ENCODE results near the gene FAM193A.
"Not testable (repeated sequence)": the region's sequence is repeated elsewhere in the genome, so short reads cannot be mapped to it uniquely, and the experiment has no call there.

The FAM193A gene

DNA sequence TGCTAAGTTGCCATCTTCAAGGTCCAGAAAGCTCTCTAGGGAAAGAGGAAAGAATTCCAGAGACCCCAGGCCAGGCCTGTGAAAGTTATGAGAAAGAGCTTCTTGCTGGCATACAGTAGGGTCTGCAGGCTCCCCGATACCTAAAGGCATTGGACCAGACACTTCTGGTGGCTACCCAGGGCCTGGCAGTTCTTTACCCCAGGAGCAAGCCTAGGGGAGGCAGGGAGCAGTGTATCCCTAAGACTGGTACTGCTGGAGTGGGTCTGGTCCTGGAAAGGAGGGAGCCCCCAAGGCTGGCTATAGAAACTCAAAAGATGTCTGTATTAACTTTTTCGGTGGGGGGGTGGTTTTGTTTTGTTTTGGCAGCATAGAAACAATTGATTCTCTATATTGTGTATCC is 19.8 kb upstream of the FAM193A start:
- no peak for DNase-seq

DNA sequence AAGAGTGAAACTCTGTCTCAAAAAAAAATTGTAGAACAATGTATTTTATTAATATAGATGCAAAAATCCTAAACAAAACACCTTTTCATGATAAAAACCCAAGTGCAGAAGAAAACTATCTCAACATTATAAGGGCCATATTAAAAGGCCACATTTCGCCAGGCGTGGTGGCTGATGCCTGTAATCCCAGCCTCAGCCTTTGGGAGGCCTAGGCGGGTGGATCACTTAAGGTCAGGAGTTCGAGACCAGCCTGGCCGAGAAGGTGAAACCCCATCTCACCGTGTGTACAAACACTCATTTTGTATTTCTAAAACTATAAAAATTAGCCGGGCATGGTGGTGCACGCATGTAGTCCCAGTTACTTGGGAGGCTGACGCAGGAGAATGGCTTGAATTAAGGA is 9.9 kb upstream of the FAM193A start:
- DNase-seq: no peak

DNA sequence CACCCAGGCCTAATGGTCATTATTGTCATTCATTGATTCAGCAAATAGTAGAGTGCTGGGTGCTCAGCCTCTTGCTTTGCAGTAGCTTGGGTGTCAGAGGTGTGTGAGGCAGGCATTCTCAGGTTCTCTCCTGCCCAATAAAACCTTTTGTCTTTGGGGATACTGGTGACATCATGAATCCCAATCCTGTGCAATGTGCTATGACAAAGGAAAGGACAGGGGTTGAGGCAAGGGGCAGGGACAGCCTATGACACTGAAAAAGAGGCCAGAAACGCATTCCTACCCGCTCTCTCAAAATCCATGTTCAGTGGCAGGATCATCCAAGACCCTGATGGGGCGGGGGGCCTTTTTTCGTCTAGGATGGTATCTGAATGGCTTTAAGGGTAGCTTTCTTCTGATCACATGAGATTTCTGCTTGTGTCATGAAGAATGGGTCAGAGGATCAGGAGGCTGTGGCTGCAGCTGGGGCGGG is 1.5 kb upstream of the FAM193A start:
- no peak for DNase-seq

DNA sequence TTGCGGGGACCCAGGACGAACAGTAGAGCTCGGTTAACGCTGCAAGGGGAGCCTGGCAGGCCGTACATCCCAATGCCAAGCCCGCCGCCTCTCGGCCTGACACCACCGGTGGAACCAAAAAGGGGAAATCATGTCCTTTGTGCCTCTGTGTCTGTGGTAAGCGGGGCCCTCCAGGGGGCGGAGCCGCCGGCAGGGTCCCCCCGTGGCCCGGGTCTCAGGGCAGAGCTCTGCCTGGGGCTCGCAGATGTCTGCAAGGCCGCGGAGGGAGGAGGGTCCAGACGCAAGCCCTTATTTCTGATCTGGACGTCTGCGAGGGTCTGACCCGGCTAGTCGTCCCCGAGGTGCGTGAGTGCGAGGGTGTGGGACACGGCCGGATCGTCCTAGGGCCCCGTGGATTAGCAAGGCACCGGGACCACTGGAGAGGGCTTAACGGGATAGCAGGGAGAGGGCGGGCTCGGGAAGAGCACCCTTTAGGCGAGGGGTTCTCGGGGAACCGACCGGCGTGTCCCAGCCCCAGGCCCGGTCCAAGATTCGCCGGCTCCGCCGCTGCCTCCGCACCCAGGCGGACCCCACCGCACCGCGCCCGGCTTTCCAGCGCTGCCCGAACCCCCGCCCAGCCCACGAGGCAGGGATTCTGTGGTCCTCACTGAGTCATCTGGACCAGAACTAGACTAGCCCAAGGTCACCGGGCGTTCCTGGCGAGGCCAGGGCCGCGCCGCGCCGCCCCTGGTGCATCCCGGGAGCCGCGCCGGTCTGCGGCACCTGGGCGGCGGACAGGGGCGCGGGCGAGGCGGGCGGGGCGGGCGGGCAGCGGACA is 863 bp upstream of the FAM193A start:
- peak; percentile 56 to 61 for DNase-seq

DNA sequence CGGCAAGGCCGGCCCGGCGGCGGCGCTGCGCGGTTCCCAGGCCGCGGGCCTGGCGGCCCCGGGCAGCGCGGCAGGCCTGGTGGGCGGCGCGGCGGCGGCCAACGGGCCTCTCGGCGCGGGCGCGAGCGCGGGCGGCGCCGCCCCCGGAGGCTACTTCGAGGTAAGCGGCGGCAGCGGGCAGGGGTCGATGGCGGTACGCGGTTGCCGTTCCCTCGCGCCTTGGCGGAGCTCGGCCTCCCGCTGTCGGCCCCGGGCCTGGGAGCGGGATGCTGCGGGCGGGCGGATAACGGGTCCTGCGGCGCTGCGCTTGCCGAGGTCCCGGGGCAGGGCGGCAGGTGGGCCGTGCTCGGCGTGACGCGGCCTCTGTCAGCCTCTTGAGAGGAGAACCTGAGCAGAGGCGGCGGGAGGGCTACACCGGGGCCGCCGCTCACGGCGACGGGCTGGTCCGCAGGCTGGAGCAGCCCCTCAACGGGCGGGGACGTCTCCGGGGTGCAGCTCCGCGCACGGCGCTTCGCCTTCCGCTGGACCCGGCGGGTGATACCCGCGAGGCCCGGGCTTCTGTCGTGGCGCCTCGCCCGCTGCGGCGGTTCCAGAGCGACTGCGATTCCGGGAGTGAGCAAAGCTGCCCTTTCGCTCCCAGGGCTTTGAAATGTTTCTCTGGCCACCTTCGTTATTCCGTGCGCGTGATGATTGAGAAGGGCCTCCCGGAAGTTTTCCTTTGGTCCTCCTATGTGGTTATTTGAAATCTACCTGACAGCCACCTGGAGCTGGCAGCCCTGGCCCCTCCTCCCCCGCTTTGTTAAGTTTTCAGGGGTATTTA is 774 bp downstream of the FAM193A start:
- peak; percentile 59 to 62 for DNase-seq

DNA sequence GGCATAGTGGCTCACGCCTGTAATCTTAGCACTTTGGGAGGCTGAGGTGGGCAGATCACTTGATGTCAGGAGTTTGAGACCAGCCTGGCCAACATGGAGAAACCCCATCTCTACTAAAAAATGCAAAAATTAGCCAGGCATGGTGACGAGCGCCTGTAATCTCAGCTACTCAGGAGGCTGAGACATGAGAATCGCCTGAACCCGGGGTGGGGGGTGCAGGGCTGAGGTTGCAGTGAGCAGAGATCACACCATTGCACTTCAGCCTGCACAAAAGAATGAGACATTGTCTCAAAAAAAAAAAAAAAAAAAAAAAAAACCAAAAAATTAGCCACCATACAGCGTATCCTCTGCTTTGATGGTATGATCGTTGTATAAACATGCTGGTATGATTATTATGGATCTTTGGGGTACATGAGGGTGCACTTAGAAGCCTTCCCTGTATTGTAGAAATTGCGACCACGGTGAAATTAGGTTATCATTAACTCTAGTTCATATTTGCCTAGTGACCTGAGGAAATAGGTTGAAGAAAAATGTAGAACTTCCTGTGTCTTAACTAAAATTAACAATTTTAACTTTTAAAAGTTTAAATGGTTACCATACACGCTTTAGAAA is 7.2 kb downstream of the FAM193A start:
- not testable (repeated sequence) for DNase-seq

DNA sequence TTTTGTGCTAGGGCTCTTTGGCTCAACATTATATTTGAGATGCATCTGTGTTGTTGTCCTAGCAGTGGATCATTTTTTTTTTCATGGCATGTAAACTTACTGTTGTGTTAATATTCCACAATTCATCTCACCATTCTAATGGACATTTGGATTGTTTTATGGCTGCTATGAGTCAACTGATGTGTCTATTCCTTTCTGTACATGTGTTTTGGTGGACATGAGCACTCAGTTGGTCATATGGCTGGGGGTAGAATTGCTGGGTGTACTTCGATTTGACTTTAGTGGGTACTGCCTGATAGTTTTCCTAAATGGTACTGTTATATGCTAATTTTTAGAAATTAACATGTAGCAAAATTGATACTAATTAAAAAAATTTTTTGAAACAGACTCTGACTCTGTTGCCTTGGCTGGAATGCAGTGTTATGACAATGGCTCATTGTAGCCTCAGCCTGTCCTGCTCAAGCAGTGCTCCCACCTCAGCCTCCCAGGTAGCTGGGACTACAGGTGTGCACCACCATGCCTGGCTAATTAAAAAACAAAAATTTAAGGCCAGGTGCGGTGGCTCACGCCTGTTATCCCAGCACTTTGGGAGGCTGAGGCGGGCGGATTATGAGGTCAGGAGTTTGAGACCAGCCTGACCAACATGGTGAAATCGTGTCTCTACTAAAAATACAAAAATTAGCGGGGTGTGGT is 9.0 kb downstream of the FAM193A start:
- DNase-seq: no peak

DNA sequence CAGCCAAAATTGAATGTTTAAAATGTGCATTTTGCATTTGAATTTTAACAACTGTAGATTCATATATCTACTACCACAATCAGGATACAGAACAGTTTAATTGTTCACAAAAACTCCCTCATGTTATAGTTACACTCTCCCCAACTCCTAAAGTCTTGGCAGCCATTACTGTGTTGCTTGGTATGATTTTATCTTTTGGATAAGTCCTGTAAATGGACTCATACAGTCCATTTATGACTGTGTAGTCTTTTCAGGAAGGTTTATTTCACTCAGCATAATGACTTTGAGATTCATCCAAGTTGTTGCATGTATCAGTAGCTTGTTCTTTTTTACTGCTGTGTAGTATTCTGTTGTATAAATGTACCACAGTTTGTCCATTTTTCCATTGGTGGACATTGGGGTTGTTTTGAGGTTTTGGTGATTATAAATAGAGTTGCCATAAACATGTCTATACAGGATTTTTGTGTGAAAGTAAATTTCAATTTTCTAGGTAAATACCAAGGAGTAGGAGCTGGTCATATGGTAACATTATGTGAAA is 9.9 kb downstream of the FAM193A start:
- DNase-seq: no peak

DNA sequence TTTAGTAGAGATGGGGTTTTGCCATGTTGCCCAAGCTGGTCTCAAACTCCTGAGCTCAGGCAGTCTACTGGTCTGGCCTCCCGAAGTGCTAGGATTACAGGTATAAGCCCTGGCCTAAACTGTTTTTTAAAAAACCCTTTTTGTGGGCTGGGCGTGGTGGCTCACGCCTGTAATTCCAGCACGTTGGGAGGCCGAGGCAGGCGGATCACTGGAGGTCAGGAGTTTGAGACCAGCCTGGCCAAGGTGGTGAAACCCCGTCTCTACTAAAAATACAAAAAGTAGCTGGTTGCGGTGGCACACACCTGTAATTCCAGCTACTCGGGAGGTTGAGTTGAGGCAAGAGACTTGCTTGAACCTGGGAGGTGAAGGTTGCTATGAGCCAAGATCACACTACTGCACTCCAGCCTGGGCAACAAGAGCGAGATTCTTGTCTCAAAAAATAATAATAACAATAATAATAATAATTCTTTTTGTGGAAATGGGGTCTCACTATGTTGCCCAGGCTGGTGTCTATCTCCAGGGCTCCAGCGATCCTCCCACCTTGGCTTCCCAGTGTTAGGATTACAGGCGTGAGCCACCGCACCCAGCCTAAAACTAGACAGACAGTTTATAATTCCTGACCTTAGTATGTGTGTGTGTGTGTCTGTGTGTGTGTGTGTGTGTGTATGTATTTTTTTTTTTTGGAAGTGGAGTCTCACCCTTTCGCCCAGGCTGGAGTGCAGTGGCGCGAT is 10.7 kb downstream of the FAM193A start:
- not testable (repeated sequence) for DNase-seq

DNA sequence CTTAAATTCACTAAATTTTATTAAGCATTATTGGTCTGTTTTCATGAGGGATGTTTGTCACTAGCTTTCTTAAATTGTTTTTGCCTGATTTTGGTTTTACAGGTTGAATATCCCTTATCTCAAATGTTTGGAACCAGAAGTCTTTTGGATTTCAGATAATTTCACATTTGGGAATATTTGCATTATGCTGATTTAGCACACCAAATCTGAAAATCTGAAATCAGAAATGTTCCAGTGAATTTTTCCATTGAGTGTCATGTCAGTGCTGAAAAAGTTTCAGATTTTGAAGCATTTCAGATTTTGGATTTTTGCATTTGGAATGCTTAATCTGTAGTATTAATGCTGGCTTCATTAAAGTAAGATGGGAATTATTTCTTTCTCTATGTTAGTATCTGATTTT is 14.7 kb downstream of the FAM193A start:
- no peak for DNase-seq

DNA sequence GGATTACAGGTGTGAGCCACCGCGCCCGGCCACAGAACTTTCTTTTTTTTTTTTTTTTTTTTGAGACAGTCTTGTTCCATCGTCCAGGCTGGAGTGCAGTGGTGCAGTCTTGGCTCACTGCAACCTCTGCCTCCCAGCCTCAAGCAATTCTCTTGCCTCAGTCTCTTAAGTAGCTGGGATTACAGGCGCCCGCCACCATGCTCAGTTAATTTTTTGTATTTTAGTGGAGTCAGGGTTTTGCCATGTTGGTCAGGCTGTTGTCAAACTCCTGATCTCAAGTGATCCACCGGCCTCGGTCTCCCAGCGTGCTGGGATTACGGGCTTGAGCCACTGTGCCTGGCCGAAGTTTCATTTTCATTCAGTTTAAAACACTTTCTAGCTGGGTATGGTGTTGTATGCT is 16.4 kb downstream of the FAM193A start:
- DNase-seq: no peak

DNA sequence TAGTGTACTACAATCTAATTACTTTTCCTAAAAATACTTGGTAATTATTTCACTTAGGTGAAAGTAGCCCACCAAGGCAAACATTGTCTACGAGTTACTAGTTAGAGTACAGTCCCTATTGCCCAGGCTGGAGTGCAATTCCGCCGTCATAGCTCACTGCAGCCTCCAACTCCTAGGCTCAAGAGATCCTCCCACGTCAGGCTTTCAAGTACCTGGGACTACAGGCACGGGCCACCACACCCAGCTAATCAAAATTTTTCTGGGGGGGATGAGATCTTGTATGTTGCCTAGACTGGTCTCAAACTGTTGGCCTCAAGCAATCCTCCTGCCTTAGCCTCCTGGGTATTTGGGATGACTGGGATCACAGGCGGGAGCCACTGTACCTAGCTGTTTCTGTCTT is 21.9 kb downstream of the FAM193A start:
- no peak for DNase-seq

DNA sequence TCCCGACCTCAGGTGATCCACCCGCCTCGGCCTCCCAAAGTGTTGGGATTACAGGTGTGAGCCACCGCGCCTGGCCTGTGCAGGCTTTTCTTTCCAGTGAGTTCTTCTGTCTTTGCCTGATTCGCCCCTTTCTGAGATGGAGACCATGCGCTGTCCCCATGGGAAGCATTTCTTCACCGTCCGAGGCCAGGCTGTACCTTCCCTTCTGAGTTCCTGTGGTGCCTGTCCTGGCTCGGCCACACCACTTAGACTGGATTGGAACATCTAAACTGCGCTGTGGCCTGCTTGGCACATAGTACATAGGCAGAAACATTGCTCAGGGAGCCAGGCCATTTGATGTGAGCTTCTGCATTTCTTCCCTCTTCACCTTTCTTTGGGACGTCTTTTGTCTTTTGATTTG is 23.7 kb downstream of the FAM193A start:
- DNase-seq: no peak

DNA sequence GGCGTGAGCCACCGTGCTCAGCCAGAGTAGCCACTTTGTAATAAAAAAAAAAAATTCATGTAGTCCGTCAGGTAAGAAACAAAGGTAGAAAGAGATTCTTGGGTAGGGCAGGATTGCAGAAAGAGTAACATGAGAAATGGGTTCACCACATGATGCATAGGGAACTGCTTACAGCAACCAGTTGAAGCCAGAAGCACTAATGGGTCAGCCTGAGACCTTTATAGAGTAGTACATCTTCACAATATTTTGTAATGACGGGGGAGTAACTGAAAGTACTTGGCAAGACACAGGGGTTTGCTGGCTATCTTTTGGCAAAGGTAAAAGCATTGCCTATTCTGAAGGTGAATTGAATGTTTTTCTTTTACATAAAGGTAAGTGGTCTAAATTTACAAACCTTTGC is 29.1 kb downstream of the FAM193A start:
- no peak for DNase-seq

DNA sequence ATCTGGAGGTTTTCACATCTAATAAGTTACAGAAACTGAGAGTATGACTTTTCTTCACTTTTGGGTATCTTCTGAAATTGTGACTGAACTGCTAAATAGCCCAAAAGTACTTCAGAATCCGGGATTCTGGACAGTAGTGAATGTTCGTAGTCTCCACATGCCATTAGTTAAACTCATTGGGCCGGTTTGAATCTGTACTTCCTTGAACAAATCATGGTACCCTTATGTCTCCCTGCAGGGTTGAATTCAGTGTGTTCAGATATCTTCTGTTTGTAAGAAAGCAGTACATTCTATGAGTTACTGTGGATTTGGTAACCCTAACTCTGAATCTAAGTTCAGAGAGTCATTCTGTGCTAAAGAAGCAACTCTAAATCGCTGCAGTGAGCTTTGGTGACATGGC is 33.6 kb downstream of the FAM193A start:
- no peak for DNase-seq

DNA sequence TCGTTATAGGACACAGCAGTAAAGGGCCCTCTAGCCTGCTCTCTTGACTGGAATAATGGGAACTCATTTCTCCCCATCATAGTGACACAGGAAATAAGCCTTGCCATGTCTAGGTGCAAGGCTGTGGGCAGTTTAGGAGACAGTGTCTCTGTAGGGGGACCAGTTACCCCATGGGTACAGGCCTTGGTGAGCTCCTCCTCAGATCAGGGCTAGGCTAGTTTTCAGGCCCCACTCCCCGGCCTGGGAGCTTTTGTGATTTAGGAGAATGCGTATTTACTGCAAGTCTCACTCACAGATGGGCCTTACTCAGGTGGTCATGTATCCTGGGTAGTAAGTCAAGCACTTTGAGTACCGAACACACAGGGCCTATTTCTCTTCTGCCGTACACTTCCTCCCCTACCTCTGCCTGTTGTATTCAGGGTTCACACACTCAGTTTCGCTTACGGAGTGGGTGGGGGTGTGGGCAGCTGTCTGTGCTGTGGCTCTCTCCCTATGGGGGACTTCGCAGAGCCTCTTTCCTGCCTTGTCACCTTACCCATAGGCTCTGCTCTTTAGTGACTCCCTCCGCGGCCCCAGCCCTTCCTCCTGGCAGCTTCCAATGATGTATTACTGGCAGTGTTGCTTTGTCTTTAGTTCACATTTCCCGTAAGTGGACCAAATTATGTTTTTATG is 34.2 kb downstream of the FAM193A start:
- DNase-seq: peak; percentile 45 to 60

DNA sequence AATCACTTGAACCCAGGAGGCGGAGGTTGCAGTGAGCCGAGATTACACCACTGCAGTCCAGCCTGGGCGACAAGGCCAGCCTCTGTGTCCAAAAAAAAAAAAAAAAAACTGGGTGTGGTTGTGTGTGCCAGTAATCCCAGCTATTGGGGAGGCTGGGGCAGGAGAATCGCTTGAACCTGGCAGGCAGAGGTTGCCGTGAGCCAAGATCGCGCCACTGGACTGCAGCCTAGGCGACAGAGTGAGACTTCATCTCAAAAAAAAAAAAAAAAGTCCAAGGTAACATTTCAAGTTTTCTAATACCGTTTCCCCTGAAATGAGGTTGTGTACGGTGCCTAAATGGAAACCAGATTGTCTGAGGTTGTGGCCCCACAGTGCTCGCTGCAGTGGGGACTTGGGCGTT is 35.6 kb downstream of the FAM193A start:
- DNase-seq: no peak

DNA sequence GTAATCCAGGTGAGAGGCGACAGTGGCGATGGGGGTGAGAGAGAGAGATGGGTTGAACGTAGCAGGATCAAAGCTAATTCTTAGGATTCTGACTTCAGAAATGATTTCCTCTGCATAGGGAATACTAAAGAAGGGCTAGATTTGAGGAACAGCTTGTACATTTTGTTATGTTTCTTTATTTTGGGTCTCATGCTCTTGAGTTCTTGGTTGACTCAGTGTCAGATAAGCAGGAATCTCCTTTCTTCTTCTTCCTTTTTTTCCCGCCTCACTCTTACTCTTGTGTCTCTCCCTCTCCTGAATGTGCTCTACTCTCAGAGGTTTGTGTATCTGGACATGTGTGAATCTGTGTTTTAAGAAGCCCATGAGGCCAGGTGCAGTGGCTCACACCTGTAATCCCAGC is 36.4 kb downstream of the FAM193A start:
- no peak for DNase-seq

DNA sequence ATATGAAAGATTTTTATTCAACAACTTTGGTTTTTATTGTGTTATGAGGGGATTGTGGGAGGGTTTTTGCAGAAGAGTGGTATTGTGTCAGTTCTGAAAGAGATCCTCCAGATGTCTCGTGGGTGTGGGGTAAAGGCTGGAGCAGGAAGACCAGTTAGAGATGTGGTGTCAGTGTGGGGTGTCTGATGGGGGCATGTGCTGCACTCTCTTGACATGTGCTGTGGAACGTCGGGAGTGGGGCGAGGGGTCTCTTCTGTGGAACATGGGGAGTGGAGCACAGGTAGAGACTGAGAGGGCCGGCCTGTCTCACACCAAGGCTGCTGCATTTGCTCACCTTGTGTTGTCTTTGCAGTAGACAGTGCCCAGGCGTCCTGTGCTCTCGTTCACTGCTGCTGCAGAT is 37.6 kb downstream of the FAM193A start:
- no peak for DNase-seq

DNA sequence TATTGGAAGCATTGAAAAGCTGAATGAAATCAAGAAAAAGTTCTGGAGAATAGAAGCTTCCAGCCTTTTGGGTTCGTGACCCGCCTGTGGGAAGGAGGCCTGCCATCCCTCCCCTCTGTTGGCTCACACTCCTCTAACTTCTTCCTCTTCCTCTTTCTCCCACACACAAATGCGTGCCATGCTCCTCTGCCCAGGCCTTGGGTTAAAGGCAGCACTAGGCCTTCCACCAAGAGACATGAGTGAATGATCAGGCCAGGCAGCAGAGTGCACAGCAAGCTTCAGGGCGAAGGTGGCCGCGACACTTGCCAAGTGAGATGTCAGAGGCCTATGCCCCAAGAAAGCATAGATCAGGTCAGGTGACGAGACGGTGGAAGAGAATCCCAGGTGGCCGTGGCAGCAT is 38.4 kb downstream of the FAM193A start:
- no peak for DNase-seq

DNA sequence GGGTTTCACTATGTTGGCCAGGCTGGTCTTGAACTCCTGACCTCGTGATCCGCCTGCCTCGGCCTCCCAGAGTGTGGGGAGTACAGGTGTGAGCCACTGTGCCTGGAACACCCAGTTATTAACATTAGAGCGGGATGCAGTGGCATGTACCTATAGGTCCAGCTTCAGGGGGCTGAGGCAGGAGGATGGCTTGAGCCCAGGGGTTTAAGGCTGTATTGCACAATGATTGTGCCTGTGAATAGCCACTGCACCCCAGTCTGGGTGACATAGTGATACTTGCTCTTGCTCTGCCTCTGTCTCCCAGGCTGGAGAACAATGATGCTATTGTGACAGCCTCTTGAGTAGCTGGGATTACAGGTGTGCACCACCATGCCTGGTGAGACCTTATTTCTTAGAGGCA is 39.8 kb downstream of the FAM193A start:
- no peak for DNase-seq

DNA sequence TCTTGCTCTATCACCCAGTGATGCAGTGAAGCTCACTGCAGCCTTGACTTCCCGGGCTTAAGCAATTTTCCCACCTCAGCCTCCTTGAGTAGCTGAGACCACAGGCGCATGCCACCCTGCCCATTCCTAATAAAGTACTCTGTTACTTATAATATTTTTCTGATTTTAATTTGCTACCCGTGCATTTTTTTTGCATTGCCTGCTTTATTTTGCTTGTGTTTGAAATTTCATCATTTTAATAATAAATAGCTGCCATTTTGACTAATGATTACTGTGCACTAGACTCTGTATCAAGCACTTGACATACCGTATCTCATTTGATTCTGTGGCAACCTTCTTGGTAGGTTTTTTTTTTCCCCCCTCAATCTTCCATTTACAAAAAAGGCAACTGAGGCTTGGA is 41.7 kb downstream of the FAM193A start:
- no peak for DNase-seq
